Spleen (tissue), 7 donors: ENCODE data around the gene HACD3.

ENCODE experiments used
- CTCF ChIP-seq, 11 experiments: fragments of 200-600 bp in 7 of 11; fragments of 450-650 bp in 4 of 11; sonication (generic) in 4 of 11; IDR thresholded peaks in 8 of 11; conservative IDR thresholded peaks in 3 of 11; 1 replicate in 7 of 11; 2 replicates in 4 of 11; pipeline versions ENCODE4 v1.4.0 to v1.8.0; 2016 to 2021; ENCODE audit warnings: antibody characterized with exemption in 11 of 11, inconsistent platforms in 4 of 11, mild to moderate bottlenecking in 1 of 11
- POLR2A ChIP-seq, 3 donors: fragments of 450-650 bp; IDR thresholded peaks; one replicate each; pipeline ENCODE4 v1.5.1; 2017; ENCODE audit warnings: antibody characterized with exemption in 3 of 3, mild to moderate bottlenecking in 1 of 3
- donor health status: DM: no; HTN: no; CAD: no; lungs with moderate emphysema.
- donor health status: DM: no; HTN: no; CAD: no.
- donor health status: DM: no; HTN: no; CAD: no.

- TF ChIP-seq CTCF (IDR thresholded peaks at IDR 0.05 in 8 of 11, conservative IDR thresholded peaks at IDR 0.05 in 3 of 11) (no peak), POLR2A (IDR thresholded peaks at IDR 0.05) (no peak)
Measured at GRCh38 chr15:65580287-65580686, 50.0 kb downstream of the HACD3 start.
